ENCODE results near the gene ZNF608.

Gene ZNF608

DNA sequence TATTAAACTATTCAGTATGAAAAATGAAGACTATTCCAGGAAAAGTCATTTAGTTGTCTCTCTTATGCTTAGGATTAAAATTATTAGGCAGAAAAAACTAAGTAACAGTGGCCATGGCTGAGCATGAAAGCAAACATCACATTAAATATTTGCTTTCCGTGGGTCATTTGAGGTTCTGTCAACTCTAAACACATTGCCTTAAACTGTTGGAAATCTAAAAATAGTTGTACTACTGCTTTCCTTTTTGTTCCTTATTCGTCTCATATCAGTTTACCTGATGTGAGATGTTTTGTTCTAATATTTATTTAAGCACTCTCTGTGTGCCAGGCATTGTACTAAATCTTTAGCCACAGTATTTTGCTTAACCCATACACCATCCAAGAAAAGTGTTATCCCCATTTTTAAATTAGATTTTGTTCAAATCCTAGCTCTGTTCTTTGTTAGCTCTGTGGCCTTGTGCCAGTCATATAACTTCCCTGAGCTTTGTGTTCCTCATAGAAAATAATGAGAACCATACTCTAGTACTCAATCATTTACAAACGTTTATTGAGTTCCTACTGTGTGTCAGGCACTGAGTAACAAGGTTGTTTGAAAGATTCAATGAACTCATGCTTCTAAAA, 18.7 kb upstream of the ZNF608 start:
- no peak for TF ChIP-seq ZNF274 (IDR thresholded peaks at IDR 0.05; ENCODE audit: low read depth, low read length)

DNA sequence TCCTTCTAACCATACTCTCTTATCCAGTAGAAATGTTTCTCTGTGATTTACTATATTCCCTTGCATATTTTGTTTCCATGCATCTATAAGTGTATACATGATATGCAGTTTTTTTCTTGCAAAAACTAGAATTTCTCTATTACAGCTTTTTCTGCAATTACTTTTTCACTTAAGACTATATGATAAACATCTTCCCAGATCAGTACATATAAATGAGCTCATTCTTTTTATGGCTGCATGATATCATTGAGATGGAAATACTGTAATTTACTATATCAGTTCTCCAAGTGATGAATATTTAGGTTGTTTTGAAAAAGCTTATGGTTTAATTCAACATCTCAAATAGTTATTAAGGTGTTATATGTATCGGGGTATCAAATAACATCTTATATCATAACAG, 18.1 kb upstream of the ZNF608 start:
- no peak for TF ChIP-seq ZNF274 (IDR thresholded peaks at IDR 0.05; ENCODE audit: low read depth, low read length)
- no peak overlapping the region for H3K4me3 ChIP-seq (ENCODE audit: low read length)

More for the DNA sequence above, 18.7 kb upstream of the ZNF608 start:
- H3K4me3 ChIP-seq (ENCODE audit: low read length) = no peak overlapping the region

DNA sequence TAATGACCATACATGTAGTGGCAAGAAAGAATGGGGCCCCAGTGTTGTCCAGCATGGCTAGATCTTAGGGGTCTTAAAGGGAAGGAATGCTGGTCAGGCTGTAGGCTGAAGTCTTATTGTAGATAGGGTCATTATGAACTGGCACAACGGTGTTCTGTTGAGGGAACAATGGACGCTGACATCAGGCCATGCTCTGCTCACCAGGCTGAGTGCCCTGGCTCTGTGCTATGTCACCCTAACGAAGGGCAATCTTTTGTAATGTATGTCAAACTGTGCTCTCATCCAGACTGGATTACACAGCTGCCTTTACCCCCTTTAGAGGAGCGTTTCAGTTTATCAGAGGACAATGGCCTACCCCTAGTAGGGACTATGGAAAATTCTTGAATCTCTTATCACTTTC, 14.6 kb upstream of the ZNF608 start:
- H3K4me3 ChIP-seq (ENCODE audit: low read length) = no peak overlapping the region
- no peak for TF ChIP-seq ZNF274 (IDR thresholded peaks at IDR 0.05; ENCODE audit: low read depth, low read length)

DNA sequence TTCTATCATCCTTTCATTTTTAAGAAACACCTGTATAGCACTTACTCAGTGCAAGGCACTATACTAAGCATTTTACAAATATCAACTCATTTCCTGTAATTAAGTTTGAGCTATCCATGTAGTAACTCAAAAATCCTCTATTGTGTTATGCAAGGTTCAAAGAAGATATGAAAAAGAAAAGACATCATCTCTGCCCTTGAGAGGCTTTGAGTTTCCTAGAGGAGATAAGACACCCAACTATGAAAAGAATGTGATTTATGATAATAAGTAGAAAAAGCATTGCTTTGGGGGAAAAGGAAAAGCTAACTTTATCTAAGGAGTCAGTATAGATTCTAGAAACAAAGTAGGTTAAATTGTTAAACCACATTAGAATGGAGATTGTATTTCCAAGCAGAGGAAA, 14.2 kb upstream of the ZNF608 start:
- TF ChIP-seq ZNF274 (IDR thresholded peaks at IDR 0.05; ENCODE audit: low read depth, low read length) = no peak
- no peak overlapping the region for H3K4me3 ChIP-seq (ENCODE audit: low read length)

DNA sequence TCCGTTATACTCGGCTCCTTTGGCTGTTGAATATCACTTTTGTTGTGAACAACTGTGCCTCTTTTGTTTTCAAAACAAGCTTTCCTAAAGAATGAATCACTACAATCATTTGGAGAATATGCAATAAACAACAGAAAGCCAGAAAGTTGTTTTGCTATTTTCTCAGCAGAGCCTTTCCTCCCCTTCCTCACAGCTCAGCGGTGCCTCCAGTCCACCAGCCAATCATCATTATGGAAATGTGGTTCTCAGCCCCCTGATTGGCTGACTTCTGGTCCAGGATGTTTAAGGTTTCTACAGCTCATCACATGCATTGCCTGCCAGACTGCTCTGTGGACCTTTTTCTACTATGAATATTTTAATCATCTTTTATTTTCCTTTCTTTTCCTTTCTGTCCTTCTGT, 9.1 kb upstream of the ZNF608 start:
- no peak overlapping the region for H3K4me3 ChIP-seq (ENCODE audit: low read length)
- TF ChIP-seq ZNF274 (IDR thresholded peaks at IDR 0.05; ENCODE audit: low read depth, low read length) = no peak

DNA sequence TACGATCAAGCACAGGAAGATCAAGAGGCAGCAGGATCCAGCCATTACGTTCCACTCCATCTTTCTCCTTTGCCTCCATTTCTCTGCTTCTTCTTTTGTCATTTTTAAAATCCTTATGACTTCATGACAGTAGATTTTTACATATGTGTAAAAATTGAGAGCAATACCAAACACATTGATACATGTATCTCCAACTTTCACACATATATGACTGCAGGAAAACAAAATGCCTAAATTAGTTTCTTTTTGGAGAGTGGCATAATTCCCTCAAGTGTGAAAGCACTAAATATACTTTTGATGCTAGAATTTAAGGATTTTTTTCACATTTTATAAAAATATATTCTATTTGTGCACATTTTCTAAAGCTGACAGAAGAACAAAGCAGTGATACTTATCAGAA, 8.6 kb upstream of the ZNF608 start:
- no peak for TF ChIP-seq ZNF274 (IDR thresholded peaks at IDR 0.05; ENCODE audit: low read depth, low read length)
- no peak overlapping the region for H3K4me3 ChIP-seq (ENCODE audit: low read length)

DNA sequence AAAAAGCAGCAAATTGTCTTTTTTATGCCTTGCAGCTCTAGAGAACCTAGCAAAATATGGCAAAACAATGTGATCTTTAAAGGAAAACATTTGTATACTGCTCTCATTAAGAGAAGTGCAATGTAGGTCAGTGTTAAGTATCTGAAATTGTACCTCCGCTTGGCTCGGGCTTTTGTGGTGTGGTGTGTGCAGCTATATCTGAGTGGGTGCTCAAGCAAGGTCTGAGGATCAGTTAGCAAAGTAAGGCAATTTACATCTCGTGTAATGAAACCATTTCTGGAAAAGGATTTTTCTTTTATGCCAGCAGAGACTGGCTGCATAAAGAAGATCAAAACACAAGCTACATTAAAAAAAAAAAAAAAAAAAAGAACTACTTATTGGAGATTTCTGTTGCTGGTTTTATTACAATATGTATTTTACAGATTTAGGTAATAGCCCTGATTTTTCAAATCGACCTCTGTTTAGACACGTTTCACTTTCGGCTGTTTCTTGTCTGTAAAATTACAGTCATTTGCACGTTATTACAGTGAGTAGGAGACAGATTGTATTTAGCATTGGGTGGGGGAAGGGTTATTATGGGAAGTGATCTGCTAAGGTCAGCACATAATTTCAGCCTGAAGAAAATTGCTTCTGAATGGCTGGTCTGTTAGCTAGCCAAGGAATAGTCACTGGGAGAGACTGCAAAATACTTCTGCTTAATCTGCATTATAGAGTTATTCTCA, 7.9 kb upstream of the ZNF608 start:
- H3K4me3 ChIP-seq (ENCODE audit: low read length) = no peak overlapping the region
- TF ChIP-seq ZNF274 (IDR thresholded peaks at IDR 0.05; ENCODE audit: low read depth, low read length) = no peak

DNA sequence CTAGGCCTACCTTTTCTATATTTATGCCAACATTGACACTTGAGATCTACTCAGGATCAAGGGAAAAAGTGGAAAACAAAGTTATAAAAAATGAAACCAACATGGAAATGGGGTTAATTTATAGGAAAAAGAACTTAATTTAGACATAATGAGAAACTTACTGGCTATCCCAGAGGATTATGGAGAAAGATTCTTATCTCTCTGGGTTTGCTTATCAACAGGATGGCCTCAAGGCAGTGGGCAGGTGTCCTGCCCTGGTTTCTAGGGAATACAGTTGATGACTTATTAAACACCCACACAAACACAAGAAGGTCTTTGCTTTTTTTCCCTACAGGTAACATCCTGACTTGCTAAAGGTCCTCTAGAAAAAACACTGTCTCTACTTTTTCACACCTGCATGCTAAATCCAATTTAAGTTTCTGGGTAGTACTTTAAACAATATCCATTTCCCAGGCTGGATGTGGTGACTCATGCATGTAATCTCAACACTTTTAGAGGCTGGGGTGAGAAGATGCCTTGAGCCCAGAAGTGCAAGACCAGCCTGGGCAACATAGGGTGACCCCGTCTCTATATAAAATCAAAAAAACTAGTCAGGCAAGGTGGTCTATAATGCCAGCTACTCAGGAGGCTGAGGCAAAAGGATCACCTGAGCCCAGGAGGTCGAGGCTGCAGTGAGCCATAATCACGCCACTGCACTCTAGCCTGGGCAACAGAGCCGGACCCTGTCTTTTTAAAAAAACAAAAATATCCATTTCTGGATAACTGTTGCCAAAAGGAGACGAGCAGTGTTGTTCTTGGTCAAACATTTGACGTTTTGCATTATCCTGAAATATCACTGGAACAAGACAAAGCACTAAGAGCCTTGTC, 6.6 kb upstream of the ZNF608 start:
- TF ChIP-seq ZNF274 (IDR thresholded peaks at IDR 0.05; ENCODE audit: low read depth, low read length) = no peak
- H3K4me3 ChIP-seq (ENCODE audit: low read length) = no peak overlapping the region

DNA sequence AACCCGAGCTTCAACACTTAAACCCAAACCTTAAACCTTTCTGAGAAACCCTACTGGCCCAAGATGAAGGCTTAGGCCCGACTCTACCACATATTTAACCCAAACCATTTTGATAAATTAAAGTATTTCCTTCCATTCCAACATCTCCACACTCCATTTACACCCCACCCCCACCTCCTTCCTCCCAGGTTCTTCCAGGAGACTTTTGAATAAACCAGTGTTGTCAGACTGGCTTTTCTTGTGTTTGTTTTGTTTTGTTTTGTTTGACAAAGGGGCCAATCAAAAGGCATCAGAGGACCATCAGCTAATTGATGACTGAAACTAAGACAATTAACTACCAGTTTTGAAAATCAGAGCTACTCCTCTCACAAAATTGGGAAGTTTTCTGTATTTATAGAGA, 4.6 kb upstream of the ZNF608 start:
- no peak overlapping the region for H3K4me3 ChIP-seq (ENCODE audit: low read length)

DNA sequence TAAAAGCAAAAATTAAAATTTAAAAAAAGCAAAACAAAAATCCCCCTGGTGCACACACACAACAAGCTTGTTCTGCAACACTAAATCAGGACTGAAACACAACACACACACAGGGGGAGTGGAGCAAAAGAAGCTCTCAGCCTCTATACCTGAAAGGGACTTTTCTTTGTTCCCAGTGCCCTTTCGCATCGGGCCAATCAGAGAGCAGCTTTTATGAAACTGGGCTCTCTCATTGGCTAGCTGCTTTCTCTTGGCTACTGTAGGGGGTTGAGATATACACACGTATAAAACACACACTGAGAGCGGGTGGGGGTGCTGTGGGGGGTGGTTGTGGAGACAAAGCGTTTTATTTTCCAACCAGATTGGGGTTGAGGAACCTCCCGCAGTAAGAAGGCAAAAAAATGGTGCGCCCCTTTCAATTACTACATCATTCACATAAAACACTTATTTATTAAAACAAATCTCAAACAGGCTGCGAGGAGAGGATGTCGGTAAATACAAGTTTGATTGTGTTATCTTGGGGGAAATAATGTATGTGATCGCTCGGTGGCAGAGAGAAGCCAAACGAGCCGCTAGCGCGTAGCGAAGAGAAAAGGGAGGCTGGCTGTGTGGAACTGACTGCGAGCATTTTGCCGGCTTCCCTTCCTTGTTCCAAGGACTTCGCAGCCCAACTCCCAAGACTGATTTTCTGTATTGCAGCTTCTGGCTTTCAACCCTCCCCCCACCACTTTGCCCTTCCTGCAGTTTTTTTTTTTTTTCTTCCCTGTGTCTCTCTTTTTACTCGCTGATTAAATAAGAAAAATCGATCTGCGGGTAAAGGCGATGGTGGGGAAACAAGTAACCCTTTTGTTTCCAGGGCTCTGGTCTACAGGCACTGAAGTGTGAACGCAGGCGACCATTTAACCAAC, 2.5 kb upstream of the ZNF608 start:
- no peak for TF ChIP-seq ZNF274 (IDR thresholded peaks at IDR 0.05; ENCODE audit: low read depth, low read length)
- H3K4me3 ChIP-seq (ENCODE audit: low read length) = peak overlapping the region; percentile 88

More for the DNA sequence above, 4.6 kb upstream of the ZNF608 start:
- no peak for TF ChIP-seq ZNF274 (IDR thresholded peaks at IDR 0.05; ENCODE audit: low read depth, low read length)

DNA sequence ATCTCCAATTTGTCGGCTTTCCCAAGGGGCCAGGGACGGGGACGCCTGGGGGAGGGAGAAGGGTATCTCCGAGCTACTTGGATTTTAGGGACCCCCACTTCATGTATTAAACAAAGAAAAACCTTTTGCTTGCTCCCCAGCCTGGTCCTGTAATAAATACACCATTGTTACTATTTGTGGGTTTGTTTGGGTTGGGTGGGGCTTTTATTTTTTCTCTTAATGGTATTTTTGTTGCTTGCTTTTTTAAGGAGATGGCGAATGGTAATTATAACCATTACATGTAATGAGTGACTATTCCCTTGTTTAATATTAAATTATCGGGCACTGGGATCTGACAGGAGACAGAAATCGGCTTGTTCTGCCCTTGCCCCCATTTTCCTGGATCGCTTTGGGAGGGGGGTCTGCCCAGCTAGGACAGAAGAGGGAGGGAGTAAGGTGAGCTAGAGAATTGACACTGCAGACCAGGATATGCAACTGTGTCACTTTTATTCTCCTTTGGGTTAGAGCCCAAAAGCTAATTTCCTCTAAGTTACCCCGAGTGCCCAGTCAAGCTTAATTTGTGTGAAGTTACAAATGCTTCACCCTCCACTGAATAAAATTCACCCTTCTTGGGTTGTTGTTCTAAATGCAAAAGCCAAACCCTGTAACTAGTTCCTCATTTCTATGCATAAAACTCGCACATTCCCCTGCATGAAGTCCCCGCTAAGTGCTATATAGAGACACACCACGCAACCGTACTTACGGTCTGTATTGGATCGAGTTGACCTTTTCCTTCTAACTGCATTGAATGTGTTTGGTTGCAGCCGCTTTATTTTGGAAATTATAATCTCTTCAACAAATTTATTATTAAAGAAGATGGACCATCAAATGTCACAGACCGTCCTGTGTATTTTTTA, 1.6 kb upstream of the ZNF608 start:
- H3K4me3 ChIP-seq (ENCODE audit: low read length) = peak overlapping the region; percentile 88
- no peak for TF ChIP-seq ZNF274 (IDR thresholded peaks at IDR 0.05; ENCODE audit: low read depth, low read length)

DNA sequence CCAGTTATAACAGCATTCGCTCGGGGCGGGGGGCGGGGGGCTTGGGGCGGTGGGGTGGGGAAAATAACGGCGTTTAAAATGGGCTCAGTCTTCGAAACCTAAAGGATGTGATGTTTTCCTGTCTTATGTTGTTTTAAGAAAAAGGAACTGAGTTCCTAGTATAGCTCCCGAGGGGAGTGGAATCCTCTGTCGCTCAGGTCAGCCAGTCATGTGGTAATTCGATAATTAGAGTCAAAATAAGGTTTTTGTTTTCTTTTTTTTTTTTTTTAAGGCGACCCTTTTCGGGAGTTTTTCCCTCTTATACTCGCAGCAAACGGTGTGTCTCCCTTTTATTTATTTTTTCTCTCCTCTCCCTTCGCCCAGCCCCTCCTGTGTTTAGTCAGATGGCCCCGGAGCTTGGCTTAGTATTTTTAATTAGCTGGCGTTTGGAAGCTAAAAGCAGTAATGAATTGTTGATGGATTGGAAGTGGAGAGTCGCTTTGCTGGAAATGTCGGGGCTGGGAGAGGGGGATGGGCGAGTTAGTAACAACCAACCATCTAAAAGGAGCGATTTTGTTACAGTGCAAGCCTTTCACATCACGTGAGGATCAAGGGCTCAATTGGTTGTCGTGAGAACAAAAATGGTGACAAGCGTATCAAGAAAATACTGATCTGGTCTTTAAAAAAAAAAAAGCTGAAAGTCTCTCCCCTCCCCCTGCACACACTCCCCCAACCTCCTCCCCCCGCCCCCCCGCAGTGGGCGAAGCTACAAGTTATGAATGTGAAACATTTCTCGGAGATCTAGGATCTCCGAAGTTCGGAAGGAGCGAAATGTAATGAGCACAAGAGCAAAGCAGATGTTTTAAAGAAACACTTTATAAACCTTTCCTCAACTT, 714 bp upstream of the ZNF608 start:
- H3K4me3 ChIP-seq (ENCODE audit: low read length) = peak overlapping the region; percentile 88
- no peak for TF ChIP-seq ZNF274 (IDR thresholded peaks at IDR 0.05; ENCODE audit: low read depth, low read length)

Measured in GM08714 (cell line).